ENCODE measurements around the gene TMEM18.

DNA sequence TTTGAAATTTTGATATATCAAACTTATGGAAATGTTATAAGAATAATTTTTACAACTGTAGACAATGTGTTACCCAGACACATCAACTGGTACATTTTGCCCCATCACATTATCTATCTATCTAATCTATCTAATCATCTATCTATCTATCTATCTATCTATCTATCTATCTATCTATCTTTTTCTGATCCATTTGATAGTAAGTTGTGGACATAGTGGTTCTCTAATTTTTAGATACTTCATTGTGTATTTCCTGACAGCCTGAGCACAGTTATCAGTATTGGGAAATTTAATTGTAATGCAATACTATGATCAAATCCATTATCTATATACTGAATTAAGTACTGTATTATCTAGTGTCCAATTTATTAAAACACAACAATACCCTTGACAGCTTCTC, 42.0 kb upstream of the TMEM18 start:
- no peak for TF ChIP-seq CTCF (IDR thresholded peaks at IDR 0.05; ENCODE audit: poor library complexity)
- no peak for TF ChIP-seq EZH2phosphoT487 (IDR thresholded peaks at IDR 0.05; ENCODE audit: low read depth, severe bottlenecking, unreplicated experiment)

Data from hepatocyte (in vitro differentiated cells).